ENCODE results near the gene ZNF277. TPM values are rescaled to one million over a fixed set of nuclear protein-coding genes. Genes with fewer than 3 reads are reported as not detected.

ZNF277 gene
- total and polyA plus RNA-seq, 7 experiments from 2014 or later = 19.5 to 38.8 (median 25.9) TPM

DNA sequence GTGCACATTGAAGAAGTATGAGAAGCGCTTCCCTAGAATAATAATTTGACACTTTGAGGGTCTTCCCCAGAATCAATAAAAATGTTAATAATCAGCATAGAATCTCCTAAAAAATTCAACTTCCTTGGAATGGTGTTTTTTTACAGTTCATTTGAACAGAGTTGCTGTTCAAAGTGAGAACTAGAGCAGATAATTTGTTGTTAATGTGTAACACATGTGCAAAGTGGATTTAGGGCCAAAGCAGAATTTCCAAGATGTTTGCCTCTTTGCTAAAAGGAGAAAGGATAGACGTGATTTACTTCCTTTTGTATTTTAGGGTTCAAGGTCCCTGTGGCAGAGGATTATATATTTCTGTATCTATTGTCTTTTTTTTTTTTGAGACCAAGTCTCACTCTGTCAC, 73.8 kb downstream of the ZNF277 start:
- no peaks in the 10 kb centered on the region for H3K27me3 ChIP-seq (ENCODE audit: control insufficient read depth in 2 of 2, insufficient read depth in 2 of 2, low read length in 2 of 2)
- no peak for ATAC-seq
- no peak overlapping the region for H3K27ac Mint-ChIP-seq
- peaks cover 0 to 40% (median 24%) of the 10 kb centered on the region in 7 donors for H3K4me1 Mint-ChIP-seq
- H3K9me3 Mint-ChIP-seq = peaks cover 0 to 3% (median 0%) of the 10 kb centered on the region in 11 donors
- no peaks in the 10 kb centered on the region for H3K9me3 ChIP-seq (ENCODE audit: control insufficient read depth in 2 of 3, low read length in 3 of 3)
- no peaks in the 10 kb centered on the region for H3K4me1 ChIP-seq (ENCODE audit: control insufficient read depth in 2 of 2, insufficient read depth in 2 of 2, low read length in 2 of 2)
- no peak overlapping the region for H3K4me3 Mint-ChIP-seq
- intact Hi-C loops (cut with micrococcal nuclease) = no loop called here
- H3K4me3 ChIP-seq (ENCODE audit: low read length) = no peak overlapping the region
- no peak overlapping the region for H3K27ac ChIP-seq (ENCODE audit: low read depth, low read length)
- H3K27me3 Mint-ChIP-seq = no peaks in the 10 kb centered on the region
- DNase-seq = no peak
- no peaks in the 10 kb centered on the region for H3K36me3 ChIP-seq (ENCODE audit: control insufficient read depth in 2 of 3, insufficient read depth in 3 of 3, low read length in 3 of 3)
- POLR2A ChIA-PET = no interaction called here
- peaks cover 0 to 20% (median 14%) of the 10 kb centered on the region in 5 donors for H3K36me3 Mint-ChIP-seq
- CTCF ChIA-PET = no interaction called here

DNA sequence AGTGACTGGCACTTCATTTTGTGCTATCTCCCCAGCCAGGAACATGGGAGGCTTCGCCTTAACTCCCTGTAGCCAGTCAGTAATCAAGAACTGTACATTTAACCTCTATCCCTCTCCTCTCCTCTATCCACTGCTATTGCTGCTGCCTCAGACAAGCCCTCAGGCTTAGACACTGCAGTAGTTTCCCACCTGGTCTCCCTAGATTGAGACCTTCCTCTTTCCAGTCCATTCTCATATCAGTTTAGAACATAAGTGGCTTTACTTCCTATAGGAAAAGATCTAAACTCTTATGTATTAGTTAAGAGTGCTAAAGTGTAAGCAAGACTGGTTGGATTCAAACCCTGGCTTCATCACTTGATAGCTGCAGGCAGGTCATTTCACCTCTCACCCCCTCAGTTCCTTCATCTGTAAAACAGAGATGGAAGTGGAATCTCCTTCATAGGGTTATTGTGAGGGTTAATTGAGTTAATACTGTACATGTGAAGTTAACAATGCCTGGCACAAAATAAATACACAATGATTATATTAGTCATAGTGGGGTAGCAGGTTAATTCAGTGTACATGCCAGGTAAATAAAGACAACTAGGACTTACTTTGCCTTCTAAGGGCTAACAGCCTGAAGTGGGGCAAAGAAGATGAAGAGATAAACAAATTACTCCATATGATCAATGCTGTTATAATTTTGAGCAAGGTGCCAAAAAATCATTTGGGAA, 76.1 kb downstream of the ZNF277 start:
- ChIA-PET CTCF (no interaction called here), POLR2A (no interaction called here)
- Histone ChIP-seq H3K27me3 (ENCODE audit: control insufficient read depth in 2 of 2, insufficient read depth in 2 of 2, low read length in 2 of 2) (no peaks in the 10 kb centered on the region), H3K27ac (ENCODE audit: low read depth, low read length) (no peak overlapping the region), H3K9me3 (ENCODE audit: control insufficient read depth in 2 of 3, low read length in 3 of 3) (no peaks in the 10 kb centered on the region), H3K4me3 (ENCODE audit: low read length) (no peak overlapping the region), H3K4me1 (ENCODE audit: control insufficient read depth in 2 of 2, insufficient read depth in 2 of 2, low read length in 2 of 2) (peaks cover 0 to 10% of the 10 kb centered on the region in 2 donors), H3K36me3 (ENCODE audit: control insufficient read depth in 2 of 3, insufficient read depth in 3 of 3, low read length in 3 of 3) (no peaks in the 10 kb centered on the region)
- Mint-ChIP-seq H3K4me1 (peaks cover 8 to 48% (median 31%) of the 10 kb centered on the region in 7 donors), H3K4me3 (no peak overlapping the region), H3K9me3 (peaks cover 0 to 3% (median 0%) of the 10 kb centered on the region in 11 donors), H3K27me3 (no peaks in the 10 kb centered on the region), H3K36me3 (peaks cover 0 to 31% (median 13%) of the 10 kb centered on the region in 5 donors), H3K27ac (no peak overlapping the region)
- intact Hi-C loops (cut with micrococcal nuclease) = no loop called here
- no peak for DNase-seq
- ATAC-seq = no peak

DNA sequence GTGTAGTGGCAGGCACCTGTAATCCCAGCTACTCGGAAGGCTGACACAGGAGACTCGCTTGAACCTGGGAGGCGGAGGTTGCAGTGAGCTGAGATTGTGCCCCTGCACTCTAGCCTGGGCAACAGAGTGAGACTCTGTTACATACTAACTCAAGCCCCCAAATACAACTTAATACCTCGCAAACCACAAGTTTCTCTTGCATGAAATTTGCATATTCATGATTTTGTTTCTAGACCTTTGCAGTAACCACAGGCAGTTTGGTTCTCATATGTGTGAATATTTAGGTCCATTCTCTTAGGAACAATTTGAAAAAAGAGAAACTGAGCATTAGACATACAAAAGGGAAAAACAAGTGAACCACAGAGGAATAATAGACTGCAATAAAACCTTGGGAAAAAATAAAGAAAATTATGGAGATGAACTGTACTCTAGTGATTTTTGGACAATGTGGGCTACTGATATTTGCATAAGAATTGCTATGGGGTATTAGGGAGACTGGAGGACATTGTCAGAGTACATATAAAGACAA, 77.0 kb downstream of the ZNF277 start:
- Mint-ChIP-seq H3K36me3 (peaks cover 0 to 38% (median 13%) of the 10 kb centered on the region in 5 donors), H3K27ac (no peak overlapping the region), H3K4me3 (no peak overlapping the region), H3K9me3 (peaks cover 0 to 3% (median 0%) of the 10 kb centered on the region in 11 donors), H3K4me1 (peaks cover 8 to 41% (median 24%) of the 10 kb centered on the region in 7 donors), H3K27me3 (no peaks in the 10 kb centered on the region)
- Histone ChIP-seq H3K9me3 (ENCODE audit: control insufficient read depth in 2 of 3, low read length in 3 of 3) (no peaks in the 10 kb centered on the region), H3K4me3 (ENCODE audit: low read length) (no peak overlapping the region), H3K36me3 (ENCODE audit: control insufficient read depth in 2 of 3, insufficient read depth in 3 of 3, low read length in 3 of 3) (peaks cover 0 to 4% (median 0%) of the 10 kb centered on the region in 3 experiments), H3K27ac (ENCODE audit: low read depth, low read length) (no peak overlapping the region), H3K27me3 (ENCODE audit: control insufficient read depth in 2 of 2, insufficient read depth in 2 of 2, low read length in 2 of 2) (no peaks in the 10 kb centered on the region), H3K4me1 (ENCODE audit: control insufficient read depth in 2 of 2, insufficient read depth in 2 of 2, low read length in 2 of 2) (peaks cover 0 to 15% of the 10 kb centered on the region in 2 donors)
- CTCF ChIA-PET = no interaction called here
- ATAC-seq (no peak), DNase-seq (no peak)
- POLR2A ChIA-PET = no interaction called here
- intact Hi-C loops (cut with micrococcal nuclease) = no loop called here

DNA sequence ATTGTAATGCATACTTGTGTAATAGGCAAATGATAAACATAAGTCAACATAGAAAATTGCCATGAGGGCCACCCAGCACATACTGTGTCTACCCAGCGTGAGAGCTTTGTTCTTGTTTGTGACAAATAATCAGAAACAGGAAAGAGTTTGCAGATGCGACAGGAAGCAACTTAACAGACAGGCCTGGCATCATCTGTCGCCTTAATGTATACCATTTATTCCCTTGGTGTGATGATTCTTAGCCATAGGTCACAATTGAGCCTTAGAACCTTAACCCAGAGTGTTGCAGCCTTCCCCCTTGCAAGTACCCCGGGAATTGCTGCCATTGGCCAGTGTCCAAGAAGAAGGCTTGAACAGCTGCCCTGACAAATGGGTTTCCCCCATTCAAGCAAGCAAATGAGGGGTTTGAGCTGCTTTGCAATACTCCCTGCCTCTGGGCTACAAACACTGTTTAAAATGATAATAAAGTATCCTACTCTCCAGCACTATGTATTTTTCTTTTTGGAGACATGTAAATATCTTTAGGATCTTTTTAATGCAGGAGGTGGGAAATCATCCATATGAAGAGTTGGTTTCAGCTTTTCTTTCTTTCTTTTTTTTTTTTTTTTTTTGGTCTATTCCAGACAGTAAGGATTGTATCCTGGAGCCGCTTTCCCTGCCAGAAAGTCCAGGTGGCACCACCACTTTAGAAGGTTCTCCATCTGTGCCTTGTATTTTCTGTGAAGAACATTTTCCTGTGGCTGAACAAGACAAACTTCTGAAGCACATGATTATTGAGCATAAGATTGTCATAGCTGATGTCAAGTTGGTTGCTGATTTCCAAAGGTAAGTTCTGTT, 80.0 kb downstream of the ZNF277 start:
- no peak overlapping the region for H3K4me3 Mint-ChIP-seq
- no peak for ATAC-seq
- Histone ChIP-seq H3K4me1 (ENCODE audit: control insufficient read depth in 2 of 2, insufficient read depth in 2 of 2, low read length in 2 of 2) (peaks cover 0 to 15% of the 10 kb centered on the region in 2 donors), H3K4me3 (ENCODE audit: low read length) (no peak overlapping the region), H3K36me3 (ENCODE audit: control insufficient read depth in 2 of 3, insufficient read depth in 3 of 3, low read length in 3 of 3) (peaks cover 0 to 6% (median 0%) of the 10 kb centered on the region in 3 experiments), H3K27ac (ENCODE audit: low read depth, low read length) (no peak overlapping the region), H3K9me3 (ENCODE audit: control insufficient read depth in 2 of 3, low read length in 3 of 3) (no peaks in the 10 kb centered on the region), H3K27me3 (ENCODE audit: control insufficient read depth in 2 of 2, insufficient read depth in 2 of 2, low read length in 2 of 2) (no peaks in the 10 kb centered on the region)
- CTCF ChIA-PET = no interaction called here
- POLR2A ChIA-PET = interaction anchor here (0.6 kb wide), 2 partner anchors 119 to 1931 kb away, joined by 4 to 6 read pairs; no protein-coding TSS in a partner anchor
- peaks cover 8 to 28% (median 15%) of the 10 kb centered on the region in 7 donors for H3K4me1 Mint-ChIP-seq
- H3K27me3 Mint-ChIP-seq = no peaks in the 10 kb centered on the region
- intact Hi-C loops (cut with micrococcal nuclease) = no loop called here
- H3K36me3 Mint-ChIP-seq = peaks cover 0 to 41% (median 13%) of the 10 kb centered on the region in 5 donors
- no peak for DNase-seq
- no peaks in the 10 kb centered on the region for H3K9me3 Mint-ChIP-seq
- peak overlapping the region in 2 of 9 donors; percentile 32 to 70 for H3K27ac Mint-ChIP-seq

DNA sequence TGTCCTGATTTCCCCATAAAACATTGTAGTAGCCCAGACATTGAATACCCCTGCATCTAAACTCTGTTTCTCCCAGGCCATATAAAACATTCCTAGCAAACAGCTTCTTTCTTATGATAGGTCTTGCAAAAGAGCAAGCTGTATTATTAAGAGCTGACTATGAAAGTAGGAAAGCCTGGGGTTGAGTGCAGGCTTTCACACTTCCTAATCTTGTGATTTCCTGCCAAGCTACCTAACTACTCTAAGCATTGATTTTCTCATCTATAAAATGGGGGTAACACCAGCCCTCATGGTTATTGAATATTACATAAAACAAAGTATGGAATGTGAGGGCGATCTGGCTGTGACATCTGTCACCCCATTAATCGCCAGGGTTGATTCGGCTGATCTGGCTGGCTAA, 81.8 kb downstream of the ZNF277 start:
- DNase-seq = no peak
- Histone ChIP-seq H3K36me3 (ENCODE audit: control insufficient read depth in 2 of 3, insufficient read depth in 3 of 3, low read length in 3 of 3) (peaks cover 0 to 6% (median 0%) of the 10 kb centered on the region in 3 experiments), H3K27ac (ENCODE audit: low read depth, low read length) (no peak overlapping the region), H3K4me1 (ENCODE audit: control insufficient read depth in 2 of 2, insufficient read depth in 2 of 2, low read length in 2 of 2) (peaks cover 0 to 15% of the 10 kb centered on the region in 2 donors), H3K9me3 (ENCODE audit: control insufficient read depth in 2 of 3, low read length in 3 of 3) (no peaks in the 10 kb centered on the region), H3K4me3 (ENCODE audit: low read length) (no peak overlapping the region), H3K27me3 (ENCODE audit: control insufficient read depth in 2 of 2, insufficient read depth in 2 of 2, low read length in 2 of 2) (no peaks in the 10 kb centered on the region)
- Mint-ChIP-seq H3K9me3 (no peaks in the 10 kb centered on the region), H3K4me1 (peaks cover 7 to 18% (median 12%) of the 10 kb centered on the region in 7 donors), H3K27me3 (no peaks in the 10 kb centered on the region), H3K27ac (no peak overlapping the region), H3K36me3 (peaks cover 0 to 49% (median 9%) of the 10 kb centered on the region in 5 donors), H3K4me3 (peak overlapping the region in 1 of 10 donors; percentile 20)
- intact Hi-C loops (cut with micrococcal nuclease) = no loop called here
- ATAC-seq = no peak
- CTCF ChIA-PET = no interaction called here
- POLR2A ChIA-PET = no interaction called here

DNA sequence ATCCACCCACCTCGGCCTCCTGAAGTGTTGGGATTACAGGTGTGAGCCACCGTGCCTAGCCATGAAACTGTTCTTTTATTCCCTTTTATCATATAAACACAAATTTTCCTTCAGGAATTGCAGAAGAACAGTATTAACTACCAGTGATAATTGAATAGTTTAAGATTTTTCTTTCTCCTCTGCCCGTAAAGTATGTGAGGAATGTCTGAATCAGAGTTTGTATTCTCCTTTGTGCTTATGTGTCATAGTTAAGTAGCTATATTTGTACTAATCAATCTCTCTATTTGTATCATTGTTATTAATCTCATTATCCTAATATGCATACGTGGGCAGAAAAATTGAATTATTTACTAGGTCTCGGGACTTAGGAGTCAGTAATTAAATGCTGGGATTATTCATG, 83.6 kb downstream of the ZNF277 start:
- intact Hi-C loops (cut with micrococcal nuclease) = no loop called here
- POLR2A ChIA-PET = no interaction called here
- ATAC-seq (no peak), DNase-seq (no peak)
- Histone ChIP-seq H3K4me3 (ENCODE audit: low read length) (no peak overlapping the region), H3K36me3 (ENCODE audit: control insufficient read depth in 2 of 3, insufficient read depth in 3 of 3, low read length in 3 of 3) (peaks cover 0 to 6% (median 0%) of the 10 kb centered on the region in 3 experiments), H3K27me3 (ENCODE audit: control insufficient read depth in 2 of 2, insufficient read depth in 2 of 2, low read length in 2 of 2) (no peaks in the 10 kb centered on the region), H3K4me1 (ENCODE audit: control insufficient read depth in 2 of 2, insufficient read depth in 2 of 2, low read length in 2 of 2) (peaks cover 0 to 15% of the 10 kb centered on the region in 2 donors), H3K27ac (ENCODE audit: low read depth, low read length) (no peak overlapping the region), H3K9me3 (ENCODE audit: control insufficient read depth in 2 of 3, low read length in 3 of 3) (no peaks in the 10 kb centered on the region)
- Mint-ChIP-seq H3K27me3 (no peaks in the 10 kb centered on the region), H3K4me3 (no peak overlapping the region), H3K4me1 (peaks cover 7 to 17% (median 11%) of the 10 kb centered on the region in 7 donors), H3K9me3 (no peaks in the 10 kb centered on the region), H3K36me3 (peaks cover 0 to 51% (median 12%) of the 10 kb centered on the region in 5 donors), H3K27ac (no peak overlapping the region)
- CTCF ChIA-PET = no interaction called here
